ENCODE data around the gene ANK2. TPM values are rescaled to one million over a fixed set of nuclear protein-coding genes. Genes with fewer than 3 reads are reported as not detected.

Gene ANK2
- total and polyA plus RNA-seq, 2 of the 13 experiments (the other 11 are each of a cell fraction or from before 2014, with no cell fraction given), result 2.7 to 15.1 TPM

DNA sequence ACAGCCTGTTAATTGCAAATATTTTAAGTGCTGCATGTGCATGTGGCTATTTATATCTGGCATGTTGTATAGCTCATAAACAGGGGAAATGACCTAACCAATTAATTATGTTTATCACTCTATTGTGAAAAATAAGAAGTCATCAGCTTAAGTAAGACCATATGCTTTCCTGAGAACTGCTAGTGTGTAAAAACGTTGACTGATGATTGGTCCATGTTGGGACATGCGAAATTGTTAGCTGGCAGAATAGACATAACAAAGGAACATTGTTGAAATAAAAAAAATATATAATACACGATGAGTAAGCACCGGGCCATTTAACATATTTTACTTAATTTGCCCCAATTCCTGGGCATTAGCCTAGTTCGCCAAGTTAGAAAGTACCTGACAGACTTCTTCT lies 207.5 kb downstream of the ANK2 start:
- Histone ChIP-seq H3K4me2 (ENCODE audit: low read depth, low read length) (no peak overlapping the region), H3K9me3 (ENCODE audit: low read length) (no peaks in the 10 kb centered on the region), H3K4me3 (replicated peaks in 1 of 3; ENCODE audit: insufficient read depth in 1 of 3, low read depth in 2 of 3, low read length in 3 of 3) (no peak overlapping the region), H3K27me3 (ENCODE audit: control insufficient read depth in 1 of 2, insufficient read depth in 2 of 2, low read length in 2 of 2) (no peaks in the 10 kb centered on the region), H3K4me1 (ENCODE audit: insufficient read depth, low read length) (no peaks in the 10 kb centered on the region), H4K20me1 (ENCODE audit: insufficient read depth, low read length) (no peaks in the 10 kb centered on the region), H3K79me2 (ENCODE audit: insufficient read depth, low read length) (no peaks in the 10 kb centered on the region), H3K27ac (ENCODE audit: extremely low read length, insufficient read depth, low read length) (no peak overlapping the region), H3K9ac (ENCODE audit: insufficient read depth, low read depth, low read length) (no peak overlapping the region), H2AFZ (ENCODE audit: low read length) (no peak overlapping the region), H3K36me3 (replicated peaks in 1 of 2; ENCODE audit: control insufficient read depth in 1 of 2, insufficient read depth in 2 of 2, low read length in 2 of 2) (no peaks in the 10 kb centered on the region)
- BruUV-seq (replicated peaks), result no TSS peak
- intact Hi-C loops (cut with micrococcal nuclease; ENCODE audit: unreplicated experiment) (no loop called here), in situ Hi-C loops (cut with HindIII; ENCODE audit: extremely low pct_ligation_motif_present, low pct_unique_long_range_greater_than_20kb) (no loop called here)
- WGBS (ENCODE audit: low lambda C conversion rate), result 76% methylated on average over 5 of the region's 5 CpGs
- CTCF ChIA-PET (ENCODE audit: low intra/inter-chr PET ratio, low total read pairs), result no interaction called here
- POLR2A ChIA-PET, result no interaction called here
- TF ChIP-seq ZNF121 (CRISPR knock-in tag; IDR thresholded peaks at IDR 0.05), result no peak
- TF ChIP-seq ZNF841 (CRISPR knock-in tag; IDR thresholded peaks at IDR 0.05; ENCODE audit: borderline replicate concordance), result no peak
- no peak for TF ChIP-seq TCF7L2 (IDR thresholded peaks at IDR 0.05; ENCODE audit: low read depth, low read length)
- TF ChIP-seq ZNF282 (IDR thresholded peaks at IDR 0.05; ENCODE audit: partially characterized antibody), result no peak
- TF ChIP-seq RCOR2 (CRISPR knock-in tag; IDR thresholded peaks at IDR 0.05), result no peak
- TF ChIP-seq, protein P1, sequence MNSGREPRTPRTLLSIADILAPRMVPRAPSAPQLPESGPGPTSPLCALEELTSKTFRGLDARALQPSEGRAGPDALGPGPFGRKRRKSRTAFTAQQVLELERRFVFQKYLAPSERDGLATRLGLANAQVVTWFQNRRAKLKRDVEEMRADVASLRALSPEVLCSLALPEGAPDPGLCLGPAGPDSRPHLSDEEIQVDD (CRISPR knock-in tag; IDR thresholded peaks at IDR 0.05; ENCODE audit: borderline replicate concordance), result no peak
- no peak for TF ChIP-seq RBM22 (optimal IDR thresholded peaks at IDR 0.05; ENCODE audit: low read length)
- TF ChIP-seq, protein P2, sequence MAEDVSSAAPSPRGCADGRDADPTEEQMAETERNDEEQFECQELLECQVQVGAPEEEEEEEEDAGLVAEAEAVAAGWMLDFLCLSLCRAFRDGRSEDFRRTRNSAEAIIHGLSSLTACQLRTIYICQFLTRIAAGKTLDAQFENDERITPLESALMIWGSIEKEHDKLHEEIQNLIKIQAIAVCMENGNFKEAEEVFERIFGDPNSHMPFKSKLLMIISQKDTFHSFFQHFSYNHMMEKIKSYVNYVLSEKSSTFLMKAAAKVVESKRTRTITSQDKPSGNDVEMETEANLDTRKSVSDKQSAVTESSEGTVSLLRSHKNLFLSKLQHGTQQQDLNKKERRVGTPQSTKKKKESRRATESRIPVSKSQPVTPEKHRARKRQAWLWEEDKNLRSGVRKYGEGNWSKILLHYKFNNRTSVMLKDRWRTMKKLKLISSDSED (CRISPR knock-in tag; IDR thresholded peaks at IDR 0.05), result no peak
- no peak for DNase-seq (ENCODE audit: low spot score)
- no peak for ATAC-seq
- no peak for FAIRE-seq

DNA sequence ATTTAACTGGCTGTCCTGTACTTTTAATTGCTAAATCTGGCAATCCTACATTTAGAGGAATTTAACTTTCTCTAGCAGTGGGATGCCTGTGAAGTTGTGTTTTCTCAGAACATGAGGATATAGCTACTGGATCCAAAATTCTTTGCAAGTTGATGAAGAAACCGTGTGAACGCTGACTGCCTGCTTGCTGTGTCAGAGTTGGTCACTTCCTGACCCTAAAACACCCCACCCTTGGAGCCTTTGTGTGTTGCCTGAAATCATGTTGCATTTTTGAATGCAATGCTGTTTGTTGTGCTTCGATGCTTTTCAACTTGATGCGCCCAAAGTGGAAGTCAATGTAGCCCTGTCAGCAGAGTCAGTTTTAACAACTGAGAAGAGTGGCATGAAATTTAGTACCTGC lies 211.2 kb downstream of the ANK2 start:
- BruUV-seq (replicated peaks), result no TSS peak
- 90% methylated on average over 4 of the region's 4 CpGs for WGBS (ENCODE audit: low lambda C conversion rate)
- Histone ChIP-seq H3K79me2 (ENCODE audit: insufficient read depth, low read length) (no peaks in the 10 kb centered on the region), H2AFZ (ENCODE audit: low read length) (no peak overlapping the region), H3K36me3 (replicated peaks in 1 of 2; ENCODE audit: control insufficient read depth in 1 of 2, insufficient read depth in 2 of 2, low read length in 2 of 2) (no peaks in the 10 kb centered on the region), H3K9ac (ENCODE audit: insufficient read depth, low read depth, low read length) (no peak overlapping the region), H3K9me3 (ENCODE audit: low read length) (no peaks in the 10 kb centered on the region), H3K4me1 (ENCODE audit: insufficient read depth, low read length) (no peaks in the 10 kb centered on the region), H3K4me2 (ENCODE audit: low read depth, low read length) (no peak overlapping the region), H3K4me3 (replicated peaks in 1 of 3; ENCODE audit: insufficient read depth in 1 of 3, low read depth in 2 of 3, low read length in 3 of 3) (no peak overlapping the region), H3K27me3 (ENCODE audit: control insufficient read depth in 1 of 2, insufficient read depth in 2 of 2, low read length in 2 of 2) (no peaks in the 10 kb centered on the region; a peak in 1 of 5 replicates), H4K20me1 (ENCODE audit: insufficient read depth, low read length) (no peaks in the 10 kb centered on the region), H3K27ac (ENCODE audit: extremely low read length, insufficient read depth, low read length) (no peak overlapping the region)
- ChIA-PET CTCF (ENCODE audit: low intra/inter-chr PET ratio, low total read pairs) (no interaction called here), POLR2A (no interaction called here)
- intact Hi-C loops (cut with micrococcal nuclease; ENCODE audit: unreplicated experiment), result no loop called here
- in situ Hi-C loops (cut with HindIII; ENCODE audit: extremely low pct_ligation_motif_present, low pct_unique_long_range_greater_than_20kb), result no loop called here
- no peak for ATAC-seq
- no peak for FAIRE-seq
- DNase-seq (ENCODE audit: low spot score), result no peak
- TF ChIP-seq ZNF747 (CRISPR knock-in tag; IDR thresholded peaks at IDR 0.05; ENCODE audit: borderline replicate concordance) (no peak), POGZ (CRISPR knock-in tag; IDR thresholded peaks at IDR 0.05) (no peak), NFYB (CRISPR knock-in tag; IDR thresholded peaks at IDR 0.05) (no peak), ZNF816 (CRISPR knock-in tag; IDR thresholded peaks at IDR 0.05; ENCODE audit: borderline replicate concordance) (no peak), DNMT3B (CRISPR knock-in tag; conservative IDR thresholded peaks at IDR 0.05) (no peak)
- TF ChIP-seq, protein P3, sequence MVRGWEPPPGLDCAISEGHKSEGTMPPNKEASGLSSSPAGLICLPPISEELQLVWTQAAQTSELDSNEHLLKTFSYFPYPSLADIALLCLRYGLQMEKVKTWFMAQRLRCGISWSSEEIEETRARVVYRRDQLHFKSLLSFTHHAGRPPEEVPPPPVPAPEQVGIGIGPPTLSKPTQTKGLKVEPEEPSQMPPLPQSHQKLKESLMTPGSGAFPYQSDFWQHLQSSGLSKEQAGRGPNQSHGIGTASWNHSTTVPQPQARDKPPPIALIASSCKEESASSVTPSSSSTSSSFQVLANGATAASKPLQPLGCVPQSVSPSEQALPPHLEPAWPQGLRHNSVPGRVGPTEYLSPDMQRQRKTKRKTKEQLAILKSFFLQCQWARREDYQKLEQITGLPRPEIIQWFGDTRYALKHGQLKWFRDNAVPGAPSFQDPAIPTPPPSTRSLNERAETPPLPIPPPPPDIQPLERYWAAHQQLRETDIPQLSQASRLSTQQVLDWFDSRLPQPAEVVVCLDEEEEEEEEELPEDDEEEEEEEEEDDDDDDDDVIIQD (CRISPR knock-in tag; IDR thresholded peaks at IDR 0.05; ENCODE audit: low read depth), result no peak
- TF ChIP-seq, protein P4, sequence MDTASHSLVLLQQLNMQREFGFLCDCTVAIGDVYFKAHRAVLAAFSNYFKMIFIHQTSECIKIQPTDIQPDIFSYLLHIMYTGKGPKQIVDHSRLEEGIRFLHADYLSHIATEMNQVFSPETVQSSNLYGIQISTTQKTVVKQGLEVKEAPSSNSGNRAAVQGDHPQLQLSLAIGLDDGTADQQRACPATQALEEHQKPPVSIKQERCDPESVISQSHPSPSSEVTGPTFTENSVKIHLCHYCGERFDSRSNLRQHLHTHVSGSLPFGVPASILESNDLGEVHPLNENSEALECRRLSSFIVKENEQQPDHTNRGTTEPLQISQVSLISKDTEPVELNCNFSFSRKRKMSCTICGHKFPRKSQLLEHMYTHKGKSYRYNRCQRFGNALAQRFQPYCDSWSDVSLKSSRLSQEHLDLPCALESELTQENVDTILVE (CRISPR knock-in tag; IDR thresholded peaks at IDR 0.05), result no peak
